Neural progenitor cell (in vitro differentiated cells): ENCODE data around the gene WNT2B. TPM values are rescaled to one million over a fixed set of nuclear protein-coding genes. Genes with fewer than 3 reads are reported as not detected.
A peak's percentile ranks its signal among the peaks of the same experiment; 100 is the strongest.

Experiments used
- DNase-seq: peaks from one replicate; pipeline ENCODE4 v3.0.0-alpha.2; 2016; ENCODE audit warnings: low spot score
- H2AFZ ChIP-seq: fragments of 200-600 bp; sonication (generic); replicated peaks from 2 replicates; pipeline ENCODE4 v1.6.1; 2016; ENCODE audit warnings: antibody characterized with exemption
- H3F3A ChIP-seq: fragments of 200-600 bp; sonication (generic); 2 replicates; pipeline ENCODE4 v1.6.1; 2016; ENCODE audit warnings: antibody characterized with exemption, low read depth
- H3K27ac ChIP-seq: fragments of 200-600 bp; sonication (generic); 2 replicates; pipeline ENCODE4 v1.5.1; 2016; ENCODE audit warnings: mild to moderate bottlenecking
- H3K27me3 ChIP-seq: fragments of 200-600 bp; sonication (generic); 2 replicates; pipeline ENCODE4 v1.6.1; 2016; ENCODE audit warnings: mild to moderate bottlenecking, moderate library complexity
- H3K36me3 ChIP-seq: fragments of 200-600 bp; sonication (generic); 2 replicates; pipeline ENCODE4 v1.5.1; 2016
- H3K4me1 ChIP-seq: fragments of 200-600 bp; sonication (generic); 2 replicates; pipeline ENCODE4 v1.6.1; 2016; ENCODE audit warnings: mixed run types
- H3K4me2 ChIP-seq: fragments of 200-600 bp; sonication (generic); 2 replicates; pipeline ENCODE4 v1.6.1; 2016
- H3K4me3 ChIP-seq: fragments of 200-600 bp; sonication (generic); 2 replicates; pipeline ENCODE4 v1.5.1; 2016
- H3K79me2 ChIP-seq: fragments of 200-600 bp; sonication (generic); 2 replicates; pipeline ENCODE4 v1.6.1; 2016; ENCODE audit warnings: low read depth
- H3K9ac ChIP-seq: fragments of 200-600 bp; sonication (generic); 2 replicates; pipeline ENCODE4 v1.6.1; 2016
- H3K9me3 ChIP-seq: fragments of 200-600 bp; sonication (generic); 2 replicates; pipeline ENCODE4 v1.5.1; 2016; ENCODE audit warnings: low read depth
- H4K20me1 ChIP-seq: fragments of 200-600 bp; sonication (generic); 2 replicates; pipeline ENCODE4 v1.6.1; 2016; ENCODE audit warnings: low read depth
- H3K27ac Mint-ChIP-seq: 3 replicates; pipeline ENCODE4 v1.8.0; 2021; ENCODE audit warnings: mixed read lengths
- H3K27me3 Mint-ChIP-seq: 2 replicates; pipeline ENCODE4 v1.8.0; 2022; ENCODE audit warnings: low read depth, mild to moderate bottlenecking, inconsistent platforms, moderate library complexity, mixed read lengths; ENCODE audit not compliant: insufficient read depth
- H3K36me3 Mint-ChIP-seq: 3 replicates; pipeline ENCODE4 v1.8.0; 2021; ENCODE audit warnings: mixed read lengths
- H3K4me1 Mint-ChIP-seq: 3 replicates; pipeline ENCODE4 v1.8.0; 2021; ENCODE audit warnings: mixed read lengths
- H3K4me3 Mint-ChIP-seq: 3 replicates; pipeline ENCODE4 v1.8.0; 2021; ENCODE audit warnings: mild to moderate bottlenecking, moderate library complexity, mixed read lengths
- H3K9me3 Mint-ChIP-seq: 3 replicates; pipeline ENCODE4 v1.8.0; 2020; ENCODE audit warnings: mixed read lengths
- CTCF ChIP-seq: fragments of 200-600 bp; sonication (generic); IDR thresholded peaks from 2 replicates; pipeline ENCODE4 v1.5.1; 2017; ENCODE audit warnings: antibody characterized with exemption, mild to moderate bottlenecking
- EZH2 ChIP-seq: fragments of 200-600 bp; sonication (generic); IDR thresholded peaks from 2 replicates; pipeline ENCODE4 v1.6.1; 2017; ENCODE audit warnings: antibody characterized with exemption, mild to moderate bottlenecking, moderate library complexity
- EZH2phosphoT487 ChIP-seq: fragments of 200-600 bp; sonication (generic); IDR thresholded peaks from 2 replicates; pipeline ENCODE4 v1.6.1; 2017; ENCODE audit warnings: antibody characterized with exemption
- total RNA-seq: library from RNA; depleted of rRNA; stranded (reverse); fragments of >200 nt; gene quantifications from 2 replicates; pipeline ENCODE4 v1.2.3, GENCODE V29; 2015; ENCODE audit warnings: low replicate concordance

The WNT2B gene
- total RNA-seq, 1 donor from 2014 or later, result 1.6 TPM

DNA sequence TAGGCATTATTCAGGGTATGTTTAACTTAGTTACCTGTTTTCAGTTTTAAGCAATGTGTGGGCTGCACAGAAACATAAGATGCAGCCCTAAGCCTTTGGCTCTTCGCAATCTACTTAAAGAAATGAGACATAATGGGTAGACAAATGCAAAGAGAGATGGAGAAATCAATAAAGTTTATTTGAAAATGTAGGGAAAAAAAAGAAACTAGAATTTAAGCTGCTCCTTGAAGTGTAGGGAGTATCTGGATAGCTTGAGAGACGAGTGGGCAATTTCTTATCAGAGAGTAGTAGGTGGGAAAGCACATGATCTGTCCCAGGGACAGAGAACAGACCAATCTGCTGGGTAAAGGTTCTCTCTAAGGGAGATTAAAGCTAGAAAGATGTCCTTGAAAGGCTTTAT, 8.9 kb downstream of the WNT2B start:
- Mint-ChIP-seq H3K36me3 (peaks cover 45% of the 10 kb centered on the region), H3K9me3 (no peaks in the 10 kb centered on the region), H3K4me1 (peaks cover 64% of the 10 kb centered on the region), H3K4me3 (no peak overlapping the region), H3K27ac (no peak overlapping the region), H3K27me3 (peaks cover 23% of the 10 kb centered on the region)
- H3K4me1 ChIP-seq, result peaks cover 35% of the 10 kb centered on the region
- peaks cover 13% of the 10 kb centered on the region for H3F3A ChIP-seq
- no peak overlapping the region for H3K9ac ChIP-seq
- no peak for TF ChIP-seq CTCF
- TF ChIP-seq EZH2phosphoT487, result no peak
- no peak for TF ChIP-seq EZH2
- DNase-seq, result no peak
- H3K27me3 ChIP-seq, result peaks cover 25% of the 10 kb centered on the region
- no peak overlapping the region for H3K4me2 ChIP-seq
- no peaks in the 10 kb centered on the region for H3K36me3 ChIP-seq
- H3K27ac ChIP-seq, result no peak overlapping the region
- H4K20me1 ChIP-seq, result peaks cover 18% of the 10 kb centered on the region
- no peaks in the 10 kb centered on the region for H3K79me2 ChIP-seq
- no peak overlapping the region for H2AFZ ChIP-seq
- no peaks in the 10 kb centered on the region for H3K9me3 ChIP-seq
- H3K4me3 ChIP-seq, result no peak overlapping the region

- Mint-ChIP-seq H3K27ac (no peak overlapping the region), H3K36me3 (peaks cover 47% of the 10 kb centered on the region), H3K4me3 (no peak overlapping the region), H3K9me3 (no peaks in the 10 kb centered on the region), H3K4me1 (peaks cover 65% of the 10 kb centered on the region), H3K27me3 (peaks cover 23% of the 10 kb centered on the region)
- H3F3A ChIP-seq, result peaks cover 13% of the 10 kb centered on the region
- no peak overlapping the region for H3K27ac ChIP-seq
- H3K79me2 ChIP-seq, result no peaks in the 10 kb centered on the region
- no peak for DNase-seq
- H2AFZ ChIP-seq, result no peak overlapping the region
- H3K4me2 ChIP-seq, result no peak overlapping the region
- peaks cover 20% of the 10 kb centered on the region for H3K27me3 ChIP-seq
- peaks cover 18% of the 10 kb centered on the region for H4K20me1 ChIP-seq
- no peaks in the 10 kb centered on the region for H3K36me3 ChIP-seq
- no peaks in the 10 kb centered on the region for H3K9me3 ChIP-seq
- H3K4me3 ChIP-seq, result no peak overlapping the region
- H3K4me1 ChIP-seq, result peaks cover 31% of the 10 kb centered on the region
- no peak overlapping the region for H3K9ac ChIP-seq
- TF ChIP-seq CTCF, result no peak
- no peak for TF ChIP-seq EZH2phosphoT487
- TF ChIP-seq EZH2, result no peak
These were observed 9.4 kb downstream of the WNT2B start for GRCh38 chr1:112518186-112518585.

GRCh38 chr1:112520166-112520565, 11.4 kb downstream of the WNT2B start:
- H3K27ac Mint-ChIP-seq, result peak overlapping the region; percentile 30
- H3K4me3 Mint-ChIP-seq, result no peak overlapping the region
- H3K79me2 ChIP-seq, result no peaks in the 10 kb centered on the region
- H3K27ac ChIP-seq, result no peak overlapping the region
- peaks cover 27% of the 10 kb centered on the region for H3K4me1 ChIP-seq
- H3K4me3 ChIP-seq, result no peak overlapping the region
- TF ChIP-seq EZH2phosphoT487 (no peak), EZH2 (no peak), CTCF (no peak)
- H3K9me3 Mint-ChIP-seq, result no peaks in the 10 kb centered on the region
- H3K27me3 Mint-ChIP-seq, result peaks cover 14% of the 10 kb centered on the region
- H3K4me2 ChIP-seq, result no peak overlapping the region
- H4K20me1 ChIP-seq, result peaks cover 20% of the 10 kb centered on the region
- H3F3A ChIP-seq, result peaks cover 21% of the 10 kb centered on the region
- H3K9me3 ChIP-seq, result no peaks in the 10 kb centered on the region
- no peak overlapping the region for H3K9ac ChIP-seq
- H2AFZ ChIP-seq, result no peak overlapping the region
- no peak for DNase-seq
- H3K36me3 ChIP-seq, result no peaks in the 10 kb centered on the region
- H3K27me3 ChIP-seq, result peaks cover 3% of the 10 kb centered on the region
- H3K36me3 Mint-ChIP-seq, result peaks cover 48% of the 10 kb centered on the region
- H3K4me1 Mint-ChIP-seq, result peaks cover 66% of the 10 kb centered on the region
